ENCODE data around the gene CYP1B1. TPM values are rescaled to one million over a fixed set of nuclear protein-coding genes. Genes with fewer than 3 reads are reported as not detected.

CYP1B1 gene
- polyA plus RNA-seq, 1 donor from 2014 or later = not detected

- TF ChIP-seq RAD21 (conservative IDR thresholded peaks at IDR 0.05) (no peak), REST (IDR thresholded peaks at IDR 0.05; ENCODE audit: borderline replicate concordance) (no peak), SMC3 (conservative IDR thresholded peaks at IDR 0.05; ENCODE audit: poor library complexity) (no peak), CTCF (IDR thresholded peaks at IDR 0.05; ENCODE audit: poor library complexity, severe bottlenecking) (no peak), EP300 (conservative IDR thresholded peaks at IDR 0.05; ENCODE audit: poor library complexity, severe bottlenecking) (no peak), EZH2 (IDR thresholded peaks at IDR 0.05; ENCODE audit: borderline replicate concordance, insufficient read depth, low read length, poor library complexity, severe bottlenecking) (no peak), TAF1 (IDR thresholded peaks at IDR 0.05; ENCODE audit: low read depth) (no peak), POLR2AphosphoS5 (IDR thresholded peaks at IDR 0.05) (no peak), MXI1 (conservative IDR thresholded peaks at IDR 0.05; ENCODE audit: poor library complexity, severe bottlenecking) (no peak)
- Histone ChIP-seq H3K9me3 (ENCODE audit: low read length) (no peaks in the 10 kb centered on the region), H3K36me3 (ENCODE audit: insufficient read depth, low read length) (no peaks in the 10 kb centered on the region), H2AFZ (ENCODE audit: low read depth, low read length) (no peak overlapping the region), H3K27me3 (ENCODE audit: insufficient read depth, low read depth, low read length) (no peaks in the 10 kb centered on the region), H3K9ac (ENCODE audit: low read length) (no peak overlapping the region), H3K9me2 (ENCODE audit: insufficient read depth, low read length) (no peaks in the 10 kb centered on the region), H3K4me2 (ENCODE audit: low read length) (no peak overlapping the region), H3K27ac (ENCODE audit: low read length) (no peak overlapping the region), H3K4me3 (ENCODE audit: low read length) (no peak overlapping the region), H3F3A (ENCODE audit: insufficient read depth, low read length, poor library complexity, severe bottlenecking) (no peaks in the 10 kb centered on the region), H3K79me2 (replicated peaks; ENCODE audit: insufficient read depth, low read length) (no peaks in the 10 kb centered on the region), H4K20me1 (ENCODE audit: insufficient read depth) (no peaks in the 10 kb centered on the region)
These were observed 11.0 kb downstream of the CYP1B1 start for GRCh38 chr2:38064801-38065501.

DNA sequence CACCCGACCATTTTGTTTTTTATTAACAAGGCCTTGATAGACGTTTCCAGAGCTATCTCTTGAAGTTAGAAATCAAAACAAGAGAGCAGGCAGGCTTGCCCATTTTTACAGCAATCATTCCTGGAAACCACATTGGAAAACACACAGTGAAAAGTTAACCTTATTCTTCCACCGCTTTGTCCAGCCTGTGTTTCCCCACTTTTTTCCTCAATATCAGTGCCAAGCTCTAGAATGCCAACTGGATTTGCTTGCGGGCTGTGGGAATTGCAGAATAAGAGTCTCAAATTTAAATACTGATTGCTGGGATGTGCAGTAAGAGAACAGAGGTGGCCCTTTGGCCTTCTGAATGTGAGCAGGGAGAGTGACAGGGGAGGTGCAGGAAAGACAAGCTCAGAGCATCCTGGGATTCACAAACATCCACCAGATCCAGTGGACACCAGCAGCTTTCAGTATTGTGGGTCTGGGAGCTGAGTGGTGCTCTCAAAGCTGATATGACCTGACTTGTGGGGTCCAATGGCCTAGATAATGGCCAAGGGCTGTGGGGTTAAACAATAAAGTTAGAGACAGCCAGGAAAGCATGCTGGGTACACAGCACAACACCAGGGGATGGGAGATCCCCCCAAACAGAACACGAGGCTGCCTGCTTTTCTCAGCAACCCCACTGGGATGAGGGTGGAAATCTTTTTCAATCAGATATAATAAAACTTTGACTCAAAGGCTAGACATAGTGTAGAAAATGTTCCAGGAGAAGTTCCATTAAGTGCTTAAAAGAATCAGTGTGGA is 15.5 kb downstream of the CYP1B1 start:
- H3K79me2 ChIP-seq (replicated peaks; ENCODE audit: insufficient read depth, low read length) = no peaks in the 10 kb centered on the region
- no peak overlapping the region for H3K4me2 ChIP-seq (ENCODE audit: low read length)
- H4K20me1 ChIP-seq (ENCODE audit: insufficient read depth) = no peaks in the 10 kb centered on the region
- H3K9me2 ChIP-seq (ENCODE audit: insufficient read depth, low read length) = no peaks in the 10 kb centered on the region
- TF ChIP-seq CTCF (IDR thresholded peaks at IDR 0.05; ENCODE audit: poor library complexity, severe bottlenecking) = no peak
- TF ChIP-seq MXI1 (conservative IDR thresholded peaks at IDR 0.05; ENCODE audit: poor library complexity, severe bottlenecking) = no peak
- TF ChIP-seq RAD21 (conservative IDR thresholded peaks at IDR 0.05) = no peak
- TF ChIP-seq EZH2 (IDR thresholded peaks at IDR 0.05; ENCODE audit: borderline replicate concordance, insufficient read depth, low read length, poor library complexity, severe bottlenecking) = no peak
- TF ChIP-seq EP300 (conservative IDR thresholded peaks at IDR 0.05; ENCODE audit: poor library complexity, severe bottlenecking) = no peak
- TF ChIP-seq REST (IDR thresholded peaks at IDR 0.05; ENCODE audit: borderline replicate concordance) = no peak
- TF ChIP-seq TAF1 (IDR thresholded peaks at IDR 0.05; ENCODE audit: low read depth) = no peak
- TF ChIP-seq POLR2AphosphoS5 (IDR thresholded peaks at IDR 0.05) = no peak
- no peak for TF ChIP-seq SMC3 (conservative IDR thresholded peaks at IDR 0.05; ENCODE audit: poor library complexity)
- no peaks in the 10 kb centered on the region for H3K9me3 ChIP-seq (ENCODE audit: low read length)
- H3K9ac ChIP-seq (ENCODE audit: low read length) = no peak overlapping the region
- H2AFZ ChIP-seq (ENCODE audit: low read depth, low read length) = no peak overlapping the region
- no peaks in the 10 kb centered on the region for H3K27me3 ChIP-seq (ENCODE audit: insufficient read depth, low read depth, low read length)
- no peak overlapping the region for H3K27ac ChIP-seq (ENCODE audit: low read length)
- no peaks in the 10 kb centered on the region for H3F3A ChIP-seq (ENCODE audit: insufficient read depth, low read length, poor library complexity, severe bottlenecking)
- no peak overlapping the region for H3K4me3 ChIP-seq (ENCODE audit: low read length)
- no peaks in the 10 kb centered on the region for H3K36me3 ChIP-seq (ENCODE audit: insufficient read depth, low read length)

All from neural cell (in vitro differentiated cells).